H9 (cell line): ENCODE results near the gene FAM13A. TPM values are rescaled to one million over a fixed set of nuclear protein-coding genes. Genes with fewer than 3 reads are reported as not detected.

Source experiments
- DNase-seq: peaks from one replicate; pipeline ENCODE4 v3.0.0-alpha.2; 2017
- H2AFZ ChIP-seq: one replicate; pipeline ENCODE4 v1.6.1; 2013; ENCODE audit warnings: mild to moderate bottlenecking, low read length, control low read depth, moderate library complexity
- H2AK5ac ChIP-seq: 2 replicates; pipeline ENCODE4 v1.6.1; 2013; ENCODE audit warnings: low read length, control low read depth, mixed read lengths; ENCODE audit not compliant: insufficient read length
- H2BK120ac ChIP-seq: one replicate; pipeline ENCODE4 v1.6.1; 2013; ENCODE audit warnings: low read depth, mild to moderate bottlenecking, low read length, control low read depth, inconsistent platforms; ENCODE audit not compliant: poor library complexity, severe bottlenecking
- H2BK12ac ChIP-seq: 2 replicates; pipeline ENCODE4 v1.6.1; 2013; ENCODE audit warnings: low read length, control low read depth, mixed read lengths, low read depth; ENCODE audit not compliant: insufficient read length
- H2BK15ac ChIP-seq: 2 replicates; pipeline ENCODE4 v1.6.1; 2013; ENCODE audit warnings: low read depth, low read length, control low read depth
- H2BK20ac ChIP-seq: one replicate; pipeline ENCODE4 v1.6.1; 2013; ENCODE audit warnings: low read depth, mild to moderate bottlenecking, low read length, control low read depth, inconsistent platforms; ENCODE audit not compliant: poor library complexity, severe bottlenecking
- H2BK5ac ChIP-seq: 2 replicates; pipeline ENCODE4 v1.6.1; 2013; ENCODE audit warnings: low read length, control low read depth, mixed read lengths; ENCODE audit not compliant: insufficient read length
- H3K14ac ChIP-seq: 2 replicates; pipeline ENCODE4 v1.6.1; 2013; ENCODE audit warnings: low read length, control low read depth; ENCODE audit not compliant: insufficient read depth
- H3K18ac ChIP-seq: 2 replicates; pipeline ENCODE4 v1.6.1; 2013; ENCODE audit warnings: low read depth, mild to moderate bottlenecking, mixed read lengths, low read length, control low read depth; ENCODE audit not compliant: insufficient read length
- H3K23ac ChIP-seq: 2 replicates; pipeline ENCODE4 v1.6.1; 2013; ENCODE audit warnings: low read length, control low read depth, mixed read lengths, low read depth; ENCODE audit not compliant: insufficient read length
- H3K23me2 ChIP-seq: 2 replicates; pipeline ENCODE4 v1.6.1; 2013; ENCODE audit warnings: low read depth, mild to moderate bottlenecking, mixed read lengths, low read length, control low read depth; ENCODE audit not compliant: insufficient read length, poor library complexity, severe bottlenecking
- H3K27ac ChIP-seq: 2 replicates; pipeline ENCODE4 v1.5.1; 2013; ENCODE audit warnings: low read length, control low read depth, mixed read lengths, low read depth; ENCODE audit not compliant: insufficient read length
- H3K27me3 ChIP-seq: 2 replicates; pipeline ENCODE4 v1.6.1; 2013; ENCODE audit warnings: low read length, control low read depth, inconsistent platforms; ENCODE audit not compliant: insufficient read depth
- H3K4ac ChIP-seq: 2 replicates; pipeline ENCODE4 v1.6.1; 2013; ENCODE audit warnings: low read depth, mild to moderate bottlenecking, control low read depth, inconsistent platforms, low read length, moderate library complexity
- H3K4me1 ChIP-seq: 2 replicates; pipeline ENCODE4 v1.6.1; 2013; ENCODE audit warnings: low read length, control low read depth, inconsistent platforms; ENCODE audit not compliant: insufficient read depth
- H3K4me2 ChIP-seq: 2 replicates; pipeline ENCODE4 v1.6.1; 2013; ENCODE audit warnings: low read length, control low read depth, mixed read lengths; ENCODE audit not compliant: insufficient read length, insufficient read depth
- H3K56ac ChIP-seq: 2 replicates; pipeline ENCODE4 v1.6.1; 2013; ENCODE audit warnings: low read depth, mild to moderate bottlenecking, mixed read lengths, low read length, control low read depth; ENCODE audit not compliant: insufficient read length
- H3K79me1 ChIP-seq: 2 replicates; pipeline ENCODE4 v1.6.1; 2013; ENCODE audit warnings: low read depth, mild to moderate bottlenecking, moderate library complexity, low read length, control low read depth, inconsistent platforms; ENCODE audit not compliant: insufficient read depth, poor library complexity, severe bottlenecking
- H3K79me2 ChIP-seq: 2 replicates; pipeline ENCODE4 v1.6.1; 2013; ENCODE audit warnings: low read length, control low read depth, inconsistent platforms; ENCODE audit not compliant: insufficient read depth
- H3K9ac ChIP-seq: 2 replicates; pipeline ENCODE4 v1.6.1; 2013; ENCODE audit warnings: low read length, control low read depth, mixed read lengths; ENCODE audit not compliant: insufficient read length; ENCODE audit errors: extremely low read depth
- H3K9me3 ChIP-seq: one replicate; pipeline ENCODE4 v1.6.1; 2013; ENCODE audit warnings: low read depth, low read length, inconsistent platforms; ENCODE audit not compliant: control insufficient read depth
- H3T11ph ChIP-seq: one replicate; pipeline ENCODE4 v1.6.1; 2013; ENCODE audit warnings: mild to moderate bottlenecking, low read length, control low read depth, inconsistent platforms
- H4K20me1 ChIP-seq: one replicate; pipeline ENCODE4 v1.6.1; 2013; ENCODE audit not compliant: control insufficient read depth, insufficient read length, insufficient read depth
- H4K5ac ChIP-seq: 2 replicates; pipeline ENCODE4 v1.6.1; 2013; ENCODE audit warnings: low read depth, mild to moderate bottlenecking, mixed read lengths, low read length, control low read depth; ENCODE audit not compliant: insufficient read length
- H4K8ac ChIP-seq: replicated peaks from 2 replicates; pipeline ENCODE4 v1.6.1; 2013; ENCODE audit warnings: low read length, control low read depth, mixed read lengths, low read depth; ENCODE audit not compliant: insufficient read length
- H4K91ac ChIP-seq: 2 replicates; pipeline ENCODE4 v1.6.1; 2013; ENCODE audit warnings: low read depth, mild to moderate bottlenecking, moderate library complexity, mixed read lengths, low read length, control low read depth; ENCODE audit not compliant: insufficient read length
- H3K27ac Mint-ChIP-seq, 3 experiments: 2 replicates in 2 of 3; 3 replicates in 1 of 3; pipeline ENCODE4 v1.8.0; 2020 to 2021; ENCODE audit warnings: mixed read lengths in 3 of 3, mild to moderate bottlenecking in 1 of 3, moderate library complexity in 1 of 3
- H3K27me3 Mint-ChIP-seq: 2 replicates; pipeline ENCODE4 v1.8.0; 2021; ENCODE audit warnings: low read depth, mild to moderate bottlenecking, moderate library complexity, mixed read lengths
- H3K36me3 Mint-ChIP-seq, 3 experiments: 2 replicates in 2 of 3; 3 replicates in 1 of 3; pipeline ENCODE4 v1.8.0; 2020 to 2021; ENCODE audit warnings: low read depth in 3 of 3, mixed read lengths in 3 of 3; ENCODE audit not compliant: insufficient read depth in 1 of 3
- H3K4me1 Mint-ChIP-seq, 2 experiments: 2 replicates each; pipeline ENCODE4 v1.8.0; 2020; ENCODE audit warnings: mixed read lengths in 2 of 2
- H3K4me3 Mint-ChIP-seq, 2 experiments: 2 replicates in 1 of 2; 3 replicates in 1 of 2; pipeline ENCODE4 v1.8.0; 2020 to 2021; ENCODE audit warnings: mild to moderate bottlenecking in 2 of 2, mixed read lengths in 2 of 2, moderate library complexity in 1 of 2
- H3K9me3 Mint-ChIP-seq, 2 experiments: 2 replicates in 1 of 2; 3 replicates in 1 of 2; pipeline ENCODE4 v1.8.0; 2020; ENCODE audit warnings: mild to moderate bottlenecking in 2 of 2, mixed read lengths in 2 of 2, moderate library complexity in 1 of 2
- CTCF ChIP-seq: fragments of 200-600 bp; sonication (generic); conservative IDR thresholded peaks from 3 replicates; pipeline ENCODE4 v1.8.0; 2021; ENCODE audit warnings: antibody characterized with exemption, mild to moderate bottlenecking
- WGBS: extraction: QIAGEN DNeasy Blood & Tissue Kit; methylation state at CpG from one replicate; pipeline ENCODE4 v1.1.7; 2013; ENCODE audit warnings: missing lambda C conversion rate, low lambda C conversion rate, mixed read lengths; ENCODE audit not compliant: insufficient read length; ENCODE audit errors: extremely low coverage; 5-methylcytosine and 5-hydroxymethylcytosine counted together
- total RNA-seq: library from RNA; stranded (reverse); gene quantifications from 2 replicates; pipeline ENCODE4 v1.2.1, GENCODE V29; 2021

Gene FAM13A
- total RNA-seq, 1 experiment from 2014 or later = 12.7 TPM

- Histone ChIP-seq H3K79me1 (no peaks in the 10 kb centered on the region), H2BK20ac (no peak overlapping the region), H3K23me2 (no peaks in the 10 kb centered on the region), H2AK5ac (no peak overlapping the region), H3K27ac (no peak overlapping the region), H3K4ac (no peak overlapping the region), H2AFZ (no peak overlapping the region), H2BK5ac (no peak overlapping the region), H2BK12ac (no peak overlapping the region), H3K9me3 (no peaks in the 10 kb centered on the region), H3K14ac (no peak overlapping the region; the same call in 1 of the 2 replicates), H4K5ac (no peak overlapping the region), H3K18ac (no peak overlapping the region), H2BK120ac (no peak overlapping the region), H3K4me2 (no peak overlapping the region), H4K8ac (no peak overlapping the region), H3K23ac (no peak overlapping the region), H3K4me1 (peaks cover 12% of the 10 kb centered on the region), H4K20me1 (no peaks in the 10 kb centered on the region), H3K9ac (no peak overlapping the region), H3T11ph (no peak overlapping the region), H3K27me3 (no peaks in the 10 kb centered on the region), H2BK15ac (no peak overlapping the region), H4K91ac (no peak overlapping the region), H3K79me2 (no peaks in the 10 kb centered on the region), H3K56ac (no peak overlapping the region)
- no CpG with 5 or more reads among the region's 4 CpGs for WGBS
- Mint-ChIP-seq H3K4me1 (peaks cover 31 to 35% of the 10 kb centered on the region in 2 experiments), H3K9me3 (no peaks in the 10 kb centered on the region), H3K27me3 (no peaks in the 10 kb centered on the region), H3K36me3 (peaks cover 0 to 6% (median 2%) of the 10 kb centered on the region in 3 experiments; a peak in 4 of 7 replicates), H3K4me3 (no peak overlapping the region), H3K27ac (peak overlapping the region in 2 of 3 experiments; percentile 85 to 94; a peak in 5 of 7 replicates)
- DNase-seq = no peak
- TF ChIP-seq CTCF = no peak
These were observed 318.8 kb downstream of the FAM13A start for GRCh38 chr4:88738180-88738579.
